Ishikawa (cell line): ENCODE results near the gene SEMA4F.

Experiments used
- CEBPB ChIP-seq: IDR thresholded peaks from 2 replicates; pipeline ENCODE4 v1.6.1; 2012
- CREB1 ChIP-seq: IDR thresholded peaks from 2 replicates; pipeline ENCODE4 v1.6.1; 2012; ENCODE audit warnings: low read depth
- EGR1 ChIP-seq: IDR thresholded peaks from 2 replicates; pipeline ENCODE4 v1.6.1; 2012
- EP300 ChIP-seq: IDR thresholded peaks from 2 replicates; pipeline ENCODE4 v1.6.1; 2012; ENCODE audit warnings: borderline replicate concordance
- FOXM1 ChIP-seq: IDR thresholded peaks from 2 replicates; pipeline ENCODE4 v1.6.1; 2012; ENCODE audit warnings: low read depth, borderline replicate concordance
- NFIC ChIP-seq: IDR thresholded peaks from 2 replicates; pipeline ENCODE4 v1.6.1; 2012
- RAD21 ChIP-seq: IDR thresholded peaks from 2 replicates; pipeline ENCODE4 v1.6.1; 2012; ENCODE audit warnings: low read depth
- REST ChIP-seq: IDR thresholded peaks from 2 replicates; pipeline ENCODE4 v1.6.1; 2012; ENCODE audit warnings: low read depth, mild to moderate bottlenecking
- TAF1 ChIP-seq: IDR thresholded peaks from 2 replicates; pipeline ENCODE4 v1.6.1; 2012; ENCODE audit warnings: low read depth, mild to moderate bottlenecking
- TCF12 ChIP-seq: IDR thresholded peaks from 2 replicates; pipeline ENCODE4 v1.6.1; 2012; ENCODE audit warnings: low read depth
- TEAD4 ChIP-seq: IDR thresholded peaks from 2 replicates; pipeline ENCODE4 v1.6.1; 2012
- YY1 ChIP-seq: IDR thresholded peaks from 2 replicates; pipeline ENCODE4 v1.6.1; 2012; ENCODE audit warnings: low read depth
- ZBTB7A ChIP-seq: IDR thresholded peaks from 2 replicates; pipeline ENCODE4 v1.6.1; 2012; ENCODE audit warnings: low read depth
- TF ChIP-seq, protein P1 (sequence below): IDR thresholded peaks from 2 replicates; pipeline ENCODE4 v1.6.1; 2012
- TF ChIP-seq, protein P2 (sequence below): IDR thresholded peaks from 2 replicates; pipeline ENCODE4 v1.6.1; 2012

Gene SEMA4F

DNA sequence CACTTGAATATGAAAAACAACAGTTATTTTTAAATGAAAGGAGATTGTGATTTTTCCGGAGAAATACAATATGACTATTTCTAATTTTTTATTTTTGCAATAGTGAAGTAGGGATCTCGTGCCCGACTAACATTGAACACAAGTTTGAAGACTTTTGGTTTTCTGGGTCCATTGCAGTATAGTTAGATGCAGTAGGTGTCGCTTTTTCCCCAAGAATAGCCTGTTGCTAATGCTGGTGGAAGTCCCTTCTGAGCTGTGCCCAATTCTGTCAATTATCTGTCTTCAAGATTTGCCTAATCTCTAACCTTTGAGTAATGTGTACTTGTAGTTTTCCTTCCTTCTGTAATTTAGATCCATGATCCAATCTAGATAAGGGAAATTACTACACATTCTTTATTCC is 36.5 kb downstream of the SEMA4F start:
- TF ChIP-seq YY1 (no peak), CREB1 (no peak), TEAD4 (no peak), RAD21 (peak; percentile 96)

- TF ChIP-seq, protein P1, sequence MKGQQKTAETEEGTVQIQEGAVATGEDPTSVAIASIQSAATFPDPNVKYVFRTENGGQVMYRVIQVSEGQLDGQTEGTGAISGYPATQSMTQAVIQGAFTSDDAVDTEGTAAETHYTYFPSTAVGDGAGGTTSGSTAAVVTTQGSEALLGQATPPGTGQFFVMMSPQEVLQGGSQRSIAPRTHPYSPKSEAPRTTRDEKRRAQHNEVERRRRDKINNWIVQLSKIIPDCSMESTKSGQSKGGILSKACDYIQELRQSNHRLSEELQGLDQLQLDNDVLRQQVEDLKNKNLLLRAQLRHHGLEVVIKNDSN = no peak
- TF ChIP-seq FOXM1 = no peak
- TF ChIP-seq YY1 = no peak
- TF ChIP-seq, protein P2, sequence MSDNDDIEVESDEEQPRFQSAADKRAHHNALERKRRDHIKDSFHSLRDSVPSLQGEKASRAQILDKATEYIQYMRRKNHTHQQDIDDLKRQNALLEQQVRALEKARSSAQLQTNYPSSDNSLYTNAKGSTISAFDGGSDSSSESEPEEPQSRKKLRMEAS = no peak
- no peak for TF ChIP-seq REST
- no peak for TF ChIP-seq RAD21
- TF ChIP-seq CEBPB = no peak
- TF ChIP-seq TAF1 = no peak
- no peak for TF ChIP-seq CREB1
- no peak for TF ChIP-seq ZBTB7A
- no peak for TF ChIP-seq EGR1
- TF ChIP-seq TCF12 = no peak
These were observed 37.9 kb downstream of the SEMA4F start for GRCh38 chr2:74691929-74692328.

DNA sequence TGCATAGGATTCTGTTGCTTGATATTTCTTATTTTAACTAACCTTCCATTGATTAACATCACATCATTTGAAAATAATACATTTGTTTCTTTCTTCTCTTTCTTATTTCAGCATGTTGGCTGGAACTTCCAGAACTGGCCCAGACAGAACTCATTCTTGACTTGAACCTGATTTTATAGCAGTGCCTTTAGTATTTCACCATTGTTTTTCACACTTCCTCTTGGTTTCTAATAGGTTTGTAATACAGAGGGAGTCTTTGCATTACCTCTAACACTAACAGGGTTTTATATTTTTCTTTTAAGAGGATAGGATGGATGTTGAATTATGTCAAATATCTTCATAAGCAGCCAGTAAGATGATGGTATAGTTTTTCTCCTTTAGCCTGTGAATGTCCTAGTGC is 39.2 kb downstream of the SEMA4F start:
- TF ChIP-seq YY1 (no peak), EGR1 (no peak), REST (no peak), TAF1 (no peak), CEBPB (no peak), TEAD4 (no peak), NFIC (no peak), EP300 (no peak), TCF12 (no peak), FOXM1 (no peak)
- TF ChIP-seq, protein P2 = no peak
- TF ChIP-seq, protein P1 = no peak

DNA sequence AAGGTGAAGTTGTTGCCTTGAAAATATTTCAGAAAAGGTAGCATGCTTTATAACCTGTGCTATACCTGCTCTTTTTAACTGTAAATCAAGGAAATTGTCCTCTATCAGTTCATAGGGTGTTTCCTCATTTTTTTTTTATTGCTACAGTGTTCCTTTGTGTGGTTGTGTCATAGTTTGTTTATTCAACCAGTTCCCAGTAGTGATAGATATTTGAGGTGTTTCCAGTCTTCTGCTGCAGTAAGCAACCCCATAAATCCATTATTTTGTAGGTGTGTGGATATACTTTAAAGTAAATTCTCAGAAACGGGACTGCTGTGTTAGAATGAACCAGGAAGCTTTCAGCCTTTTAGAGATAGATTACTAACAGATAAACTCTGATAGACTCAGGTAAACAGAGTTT is 39.6 kb downstream of the SEMA4F start:
- TF ChIP-seq NFIC = no peak

DNA sequence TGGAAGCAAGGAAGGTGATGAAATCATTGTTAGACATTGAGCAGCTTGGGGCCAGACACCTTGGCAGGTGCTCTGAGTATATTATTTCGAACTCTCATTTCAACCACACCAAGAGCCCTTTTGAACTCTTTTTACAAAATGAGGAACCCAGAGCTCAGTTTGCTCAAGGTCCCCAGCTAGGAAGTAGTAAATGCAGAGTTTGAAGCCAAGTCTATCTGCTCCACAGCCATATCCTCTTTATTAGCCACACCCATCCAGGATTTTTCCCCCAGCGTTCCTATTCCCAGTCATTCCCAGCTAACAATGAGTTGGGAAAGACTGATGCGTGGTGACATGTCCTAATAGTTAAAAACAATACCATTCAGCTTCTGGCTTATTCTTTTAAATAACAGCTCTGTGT is 40.2 kb downstream of the SEMA4F start:
- TF ChIP-seq TEAD4 = no peak
- TF ChIP-seq RAD21 = no peak
- no peak for TF ChIP-seq EGR1
- TF ChIP-seq, protein P2 = no peak
- no peak for TF ChIP-seq CREB1
- no peak for TF ChIP-seq FOXM1
- TF ChIP-seq, protein P1 = no peak
- TF ChIP-seq TCF12 = no peak
- TF ChIP-seq CEBPB = no peak
- no peak for TF ChIP-seq REST
- no peak for TF ChIP-seq TAF1
- TF ChIP-seq EP300 = no peak
- no peak for TF ChIP-seq YY1
- no peak for TF ChIP-seq ZBTB7A
- no peak for TF ChIP-seq NFIC
